DOHH2 (cell line): ENCODE measurements around the gene TRAF3.

Experiments used
- H3F3A ChIP-seq: fragments of 200-600 bp; sonication (generic), shearing (Covaris generic); 2 replicates; pipeline ENCODE4 v1.6.0; 2016; ENCODE audit warnings: antibody characterized with exemption, mild to moderate bottlenecking; ENCODE audit not compliant: control insufficient read depth, insufficient read depth
- H3K27ac ChIP-seq: fragments of 200-600 bp; sonication (generic); 2 replicates; pipeline ENCODE4 v1.5.1; 2014; ENCODE audit warnings: low read depth, mild to moderate bottlenecking, low read length, moderate library complexity
- H3K27me3 ChIP-seq: fragments of 200-600 bp; sonication (generic); 2 replicates; pipeline ENCODE4 v1.6.1; 2014; ENCODE audit warnings: mild to moderate bottlenecking, low read length, mixed read lengths; ENCODE audit not compliant: control insufficient read depth
- H3K36me3 ChIP-seq: fragments of 200-600 bp; sonication (generic); 2 replicates; pipeline ENCODE4 v1.6.1; 2014; ENCODE audit warnings: mild to moderate bottlenecking, low read length, moderate library complexity, mixed read lengths; ENCODE audit not compliant: control insufficient read depth
- H3K4me1 ChIP-seq: fragments of 200-600 bp; sonication (generic); 2 replicates; pipeline ENCODE4 v1.6.1; 2014; ENCODE audit warnings: mild to moderate bottlenecking, low read length, mixed read lengths; ENCODE audit not compliant: control insufficient read depth
- H3K4me2 ChIP-seq: fragments of 200-600 bp; sonication (generic); 2 replicates; pipeline ENCODE4 v1.6.0; 2014; ENCODE audit warnings: mild to moderate bottlenecking, low read length, moderate library complexity
- H3K4me3 ChIP-seq: fragments of 200-600 bp; sonication (generic); 2 replicates; pipeline ENCODE4 v1.5.1; 2014; ENCODE audit warnings: mild to moderate bottlenecking, low read length, mixed read lengths
- H3K79me2 ChIP-seq: fragments of 200-600 bp; sonication (generic); 2 replicates; pipeline ENCODE4 v1.6.1; 2014; ENCODE audit warnings: mild to moderate bottlenecking, low read length, mixed read lengths; ENCODE audit not compliant: control insufficient read depth
- H3K9me2 ChIP-seq: fragments of 200-600 bp; sonication (generic); replicated peaks from 2 replicates; pipeline ENCODE4 v1.6.1; 2014; ENCODE audit warnings: mild to moderate bottlenecking, low read length, mixed read lengths; ENCODE audit not compliant: control insufficient read depth
- H3K9me3 ChIP-seq: fragments of 200-600 bp; sonication (generic); 2 replicates; pipeline ENCODE4 v1.6.1; 2014; ENCODE audit warnings: antibody characterized with exemption, low read length, mixed read lengths; ENCODE audit not compliant: control insufficient read depth, insufficient read depth
- H4K20me1 ChIP-seq: fragments of 200-600 bp; sonication (generic); 2 replicates; pipeline ENCODE4 v1.6.0; 2014; ENCODE audit warnings: low read depth, mild to moderate bottlenecking, antibody characterized with exemption, low read length, moderate library complexity; ENCODE audit not compliant: control insufficient read depth, insufficient read depth
- EZH2phosphoT487 ChIP-seq: fragments of 200-600 bp; sonication (generic); IDR thresholded peaks from 2 replicates; pipeline ENCODE4 v1.6.1; 2017; ENCODE audit warnings: borderline replicate concordance, mild to moderate bottlenecking, antibody characterized with exemption, low read length, moderate library complexity, mixed read lengths
- TF ChIP-seq, protein P1 (sequence below): fragments of 200-600 bp; sonication (generic); IDR thresholded peaks from one replicate; pipeline ENCODE4 v1.5.1; 2014; ENCODE audit warnings: antibody characterized with exemption, mild to moderate bottlenecking, low read depth, low read length; ENCODE audit not compliant: poor library complexity, severe bottlenecking

Gene TRAF3

GRCh38 chr14:102870994-102871831 lies 94.0 kb downstream of the TRAF3 start:
- Histone ChIP-seq H3K27ac (no peak overlapping the region), H3K4me3 (no peak overlapping the region), H3K27me3 (no peaks in the 10 kb centered on the region), H3K36me3 (peaks cover 22% of the 10 kb centered on the region), H3K79me2 (no peaks in the 10 kb centered on the region), H3K9me2 (no peaks in the 10 kb centered on the region), H3K9me3 (no peaks in the 10 kb centered on the region), H3F3A (no peaks in the 10 kb centered on the region), H3K4me1 (no peaks in the 10 kb centered on the region), H4K20me1 (no peaks in the 10 kb centered on the region), H3K4me2 (no peak overlapping the region)
- TF ChIP-seq, protein P1, sequence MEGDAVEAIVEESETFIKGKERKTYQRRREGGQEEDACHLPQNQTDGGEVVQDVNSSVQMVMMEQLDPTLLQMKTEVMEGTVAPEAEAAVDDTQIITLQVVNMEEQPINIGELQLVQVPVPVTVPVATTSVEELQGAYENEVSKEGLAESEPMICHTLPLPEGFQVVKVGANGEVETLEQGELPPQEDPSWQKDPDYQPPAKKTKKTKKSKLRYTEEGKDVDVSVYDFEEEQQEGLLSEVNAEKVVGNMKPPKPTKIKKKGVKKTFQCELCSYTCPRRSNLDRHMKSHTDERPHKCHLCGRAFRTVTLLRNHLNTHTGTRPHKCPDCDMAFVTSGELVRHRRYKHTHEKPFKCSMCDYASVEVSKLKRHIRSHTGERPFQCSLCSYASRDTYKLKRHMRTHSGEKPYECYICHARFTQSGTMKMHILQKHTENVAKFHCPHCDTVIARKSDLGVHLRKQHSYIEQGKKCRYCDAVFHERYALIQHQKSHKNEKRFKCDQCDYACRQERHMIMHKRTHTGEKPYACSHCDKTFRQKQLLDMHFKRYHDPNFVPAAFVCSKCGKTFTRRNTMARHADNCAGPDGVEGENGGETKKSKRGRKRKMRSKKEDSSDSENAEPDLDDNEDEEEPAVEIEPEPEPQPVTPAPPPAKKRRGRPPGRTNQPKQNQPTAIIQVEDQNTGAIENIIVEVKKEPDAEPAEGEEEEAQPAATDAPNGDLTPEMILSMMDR, result no peak
- no peak for TF ChIP-seq EZH2phosphoT487

DNA sequence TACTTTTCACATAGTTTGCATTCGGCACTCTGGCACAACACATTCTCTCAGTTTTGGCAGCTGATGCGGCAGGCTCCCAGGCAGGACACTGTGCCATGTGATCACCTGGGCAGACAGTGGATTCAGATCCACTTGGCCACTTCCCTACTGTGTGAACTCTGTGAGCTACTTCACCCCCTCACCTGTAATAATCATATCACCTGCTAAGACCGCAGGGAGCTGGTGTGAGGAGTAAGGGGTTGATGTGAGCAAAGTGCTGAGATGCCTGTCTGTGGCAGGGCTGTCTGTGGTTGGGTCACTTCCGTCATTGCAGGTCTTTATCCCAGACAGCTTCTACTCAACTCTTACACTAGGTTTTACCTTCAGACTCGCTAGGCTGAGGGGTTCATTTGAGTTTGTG lies 94.8 kb downstream of the TRAF3 start:
- H3K4me1 ChIP-seq, result no peaks in the 10 kb centered on the region
- H3F3A ChIP-seq, result no peaks in the 10 kb centered on the region
- H3K9me3 ChIP-seq, result no peaks in the 10 kb centered on the region
- H3K4me2 ChIP-seq, result no peak overlapping the region
- H3K27me3 ChIP-seq, result no peaks in the 10 kb centered on the region
- H3K36me3 ChIP-seq, result peaks cover 30% of the 10 kb centered on the region
- TF ChIP-seq, protein P1, result no peak
- TF ChIP-seq EZH2phosphoT487, result no peak
- no peaks in the 10 kb centered on the region for H4K20me1 ChIP-seq
- no peak overlapping the region for H3K27ac ChIP-seq
- H3K9me2 ChIP-seq, result no peaks in the 10 kb centered on the region
- H3K4me3 ChIP-seq, result no peak overlapping the region
- no peaks in the 10 kb centered on the region for H3K79me2 ChIP-seq

DNA sequence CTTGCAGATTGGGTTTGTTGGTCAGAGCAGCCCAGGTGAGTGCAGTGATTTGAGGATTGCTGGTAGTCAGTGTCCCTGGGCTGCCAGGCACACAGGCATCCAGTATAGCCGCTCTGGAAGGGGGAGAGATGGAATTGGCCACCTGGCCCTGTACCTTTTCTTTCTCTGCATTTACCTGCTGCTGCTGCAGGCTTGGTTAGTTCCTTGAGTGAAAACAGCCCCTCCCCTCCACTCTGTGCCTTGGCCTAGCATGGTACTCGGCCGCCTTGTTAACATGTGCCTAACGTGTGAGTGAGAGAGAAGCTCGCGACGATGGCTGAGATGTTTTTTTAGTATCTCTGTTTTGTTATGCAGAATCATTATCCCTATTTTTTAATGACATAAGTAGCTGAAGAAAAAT lies 95.9 kb downstream of the TRAF3 start:
- no peaks in the 10 kb centered on the region for H3K27me3 ChIP-seq
- H3K9me3 ChIP-seq, result no peaks in the 10 kb centered on the region
- H3K4me2 ChIP-seq, result no peak overlapping the region
- H3K79me2 ChIP-seq, result no peaks in the 10 kb centered on the region
- no peak overlapping the region for H3K4me3 ChIP-seq
- no peaks in the 10 kb centered on the region for H3K9me2 ChIP-seq
- H4K20me1 ChIP-seq, result no peaks in the 10 kb centered on the region
- H3K27ac ChIP-seq, result no peak overlapping the region
- H3K4me1 ChIP-seq, result no peaks in the 10 kb centered on the region
- H3K36me3 ChIP-seq, result peaks cover 38% of the 10 kb centered on the region
- TF ChIP-seq, protein P1, result no peak
- no peak for TF ChIP-seq EZH2phosphoT487
- no peaks in the 10 kb centered on the region for H3F3A ChIP-seq
